ENCODE data around the gene MAGI1.
"Not testable (repeated sequence)": the region's sequence is repeated elsewhere in the genome, so short reads cannot be mapped to it uniquely, and the experiment has no call there.

MAGI1 gene

GRCh38 chr3:65560133-65560532 is 478.6 kb downstream of the MAGI1 start:
- no peak for DNase-seq (ENCODE audit: low read depth)

DNA sequence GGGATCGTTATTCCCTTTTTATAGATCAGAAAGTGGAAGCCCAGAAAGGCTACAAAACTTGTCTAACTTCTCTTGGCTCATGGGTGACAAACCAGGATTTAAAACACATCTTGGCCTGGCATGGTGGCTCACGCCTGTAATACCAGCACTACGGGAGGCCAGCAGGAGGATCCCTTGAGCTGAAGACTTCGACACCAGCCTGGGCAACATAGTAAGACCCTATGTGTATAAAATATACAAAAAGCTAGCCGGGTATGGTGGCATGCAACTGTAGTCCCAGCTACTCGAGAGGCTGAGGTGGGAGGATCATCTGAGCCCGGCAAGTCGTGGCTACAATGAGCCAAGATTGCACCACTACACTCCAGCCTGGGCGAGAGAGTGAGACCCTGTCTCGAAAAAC is 479.1 kb downstream of the MAGI1 start:
- DNase-seq (ENCODE audit: low read depth): no peak

GRCh38 chr3:65558826-65559225 is 479.9 kb downstream of the MAGI1 start:
- no peak for DNase-seq (ENCODE audit: low read depth)

- no peak for DNase-seq (ENCODE audit: low read depth)
Observed at GRCh38 chr3:65557899-65558564, 480.7 kb downstream of the MAGI1 start.

- no peak for DNase-seq (ENCODE audit: low read depth)
Observed at GRCh38 chr3:65556934-65557577, 481.7 kb downstream of the MAGI1 start.

- no peak for DNase-seq (ENCODE audit: low read depth)
Observed at GRCh38 chr3:65552434-65552833, 486.3 kb downstream of the MAGI1 start.

DNA sequence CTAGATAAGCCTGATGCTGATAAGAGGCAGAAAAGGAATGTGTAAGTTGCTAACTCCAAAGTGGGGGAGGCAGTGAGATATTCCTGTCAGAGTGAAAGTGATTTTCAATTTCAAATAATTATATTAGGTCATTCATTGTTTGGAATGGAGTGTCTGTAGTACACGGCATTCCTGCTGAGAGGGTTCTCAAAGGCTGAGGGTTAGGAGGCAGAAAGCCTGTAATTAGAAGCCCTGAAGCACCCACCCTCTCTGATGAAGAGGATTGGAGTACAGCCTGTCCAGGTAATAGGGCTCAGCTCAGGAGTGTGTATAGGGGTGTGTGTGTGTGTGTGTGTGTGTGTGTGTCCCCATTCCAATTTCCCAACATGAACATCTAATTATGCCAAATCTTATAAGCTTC is 486.8 kb downstream of the MAGI1 start:
- peak; percentile 32 for DNase-seq (ENCODE audit: low read depth)

DNA sequence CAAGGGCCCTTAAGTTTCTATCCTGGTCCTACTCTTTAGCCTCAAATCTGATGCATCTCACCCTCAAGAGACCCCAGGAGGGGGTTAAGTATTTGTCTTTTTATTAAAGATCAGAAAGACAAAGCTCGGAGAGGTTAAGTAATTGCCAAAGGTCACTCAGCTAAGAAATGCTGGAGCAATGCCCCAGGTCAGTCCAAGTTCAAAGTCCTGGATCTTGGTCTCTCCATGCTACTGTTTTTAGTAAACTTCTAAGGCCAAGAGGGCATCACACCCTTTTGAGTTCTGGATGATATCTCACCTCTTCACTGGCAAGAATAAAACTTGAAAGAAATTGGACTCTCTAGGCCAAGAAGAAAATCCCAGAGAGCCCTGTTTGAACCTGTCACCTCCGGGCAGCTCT is 488.6 kb downstream of the MAGI1 start:
- no peak for DNase-seq (ENCODE audit: low read depth)

DNA sequence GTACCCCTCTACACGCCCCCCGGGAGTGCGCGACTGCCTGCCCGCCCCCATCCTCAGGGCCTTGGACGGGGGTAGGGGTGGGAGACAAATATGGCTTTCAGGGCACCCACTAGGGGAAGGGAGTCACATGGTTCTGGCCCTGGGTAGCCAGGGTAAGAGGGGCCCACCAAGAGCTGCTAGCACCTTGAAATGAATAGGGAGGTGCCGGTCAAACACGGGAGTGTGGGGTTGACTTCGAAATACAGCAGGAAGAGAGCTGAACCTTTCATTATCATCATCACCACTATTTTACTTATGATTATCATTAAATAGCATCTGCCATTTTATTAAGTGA is 489.1 kb downstream of the MAGI1 start:
- no peak for DNase-seq (ENCODE audit: low read depth)

DNA sequence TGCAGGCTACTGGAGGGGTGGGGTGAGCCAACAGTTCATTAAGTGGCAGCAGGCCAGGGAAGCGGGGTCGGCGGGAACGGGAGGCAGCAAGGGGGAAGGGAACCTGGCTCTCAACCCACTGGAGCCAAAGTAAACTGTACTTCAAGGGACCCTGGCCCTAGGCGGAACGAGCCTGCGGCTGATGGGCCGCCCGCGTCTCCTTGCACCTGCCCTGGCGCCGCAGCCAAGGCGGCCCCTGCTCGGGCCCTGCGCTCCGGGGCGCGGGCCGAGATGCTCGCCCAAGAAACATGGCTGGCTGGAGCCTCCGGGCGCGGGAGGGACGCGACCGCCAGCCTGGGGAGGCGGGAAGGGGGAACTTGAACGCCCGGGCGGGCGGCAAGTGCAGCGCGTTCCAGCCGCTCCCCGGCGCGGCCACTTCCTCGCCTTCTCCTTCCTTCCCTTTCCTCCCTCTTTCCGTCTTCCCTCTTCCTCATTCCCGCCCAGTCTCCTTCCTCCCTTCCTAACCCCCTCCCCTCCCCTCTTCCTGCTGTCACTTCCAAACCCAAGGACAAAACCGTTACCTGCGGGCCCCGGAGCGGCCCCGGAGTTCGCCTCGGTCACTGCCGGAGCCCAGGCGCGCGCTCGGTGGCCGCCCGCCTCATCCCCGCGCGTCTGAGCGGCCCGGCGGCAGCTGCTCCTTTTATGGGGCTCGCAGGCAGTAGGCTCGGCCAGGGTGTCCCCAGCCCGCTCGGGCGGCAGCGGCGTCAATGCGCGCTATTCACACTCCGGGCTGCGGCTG is 489.7 kb downstream of the MAGI1 start:
- no peak for DNase-seq (ENCODE audit: low read depth)

- peak; percentile 58 for DNase-seq (ENCODE audit: low read depth)
Observed at GRCh38 chr3:65545429-65545828, 493.3 kb downstream of the MAGI1 start.

- DNase-seq (ENCODE audit: low read depth): not testable (repeated sequence)
Observed at GRCh38 chr3:65543391-65543790, 495.3 kb downstream of the MAGI1 start.

DNA sequence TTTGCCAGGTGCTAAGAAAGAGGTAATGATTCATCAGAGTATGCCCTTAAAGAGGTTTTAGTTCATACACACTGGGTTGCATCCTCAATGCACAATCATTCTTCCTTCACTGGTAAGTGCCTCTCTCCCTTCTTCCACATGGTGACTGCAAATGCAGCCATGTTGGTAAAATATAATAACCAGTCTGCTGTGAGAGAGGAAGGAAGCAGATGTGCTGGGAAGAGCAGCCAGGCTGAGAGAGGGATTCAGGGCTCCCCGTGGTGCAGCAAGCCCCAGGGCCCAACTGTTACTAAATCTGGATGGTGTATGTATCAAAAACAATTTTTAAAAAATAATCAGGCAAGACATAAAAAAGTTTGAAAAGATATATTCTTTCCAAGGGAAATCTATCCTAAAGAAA is 498.1 kb downstream of the MAGI1 start:
- DNase-seq (ENCODE audit: low read depth): no peak

GRCh38 chr3:65539616-65540015 is 499.1 kb downstream of the MAGI1 start:
- no peak for DNase-seq (ENCODE audit: low read depth)

GRCh38 chr3:65538101-65538500 is 500.6 kb downstream of the MAGI1 start:
- DNase-seq (ENCODE audit: low read depth): no peak

GRCh38 chr3:65537109-65537508 is 501.6 kb downstream of the MAGI1 start:
- no peak for DNase-seq (ENCODE audit: low read depth)

DNA sequence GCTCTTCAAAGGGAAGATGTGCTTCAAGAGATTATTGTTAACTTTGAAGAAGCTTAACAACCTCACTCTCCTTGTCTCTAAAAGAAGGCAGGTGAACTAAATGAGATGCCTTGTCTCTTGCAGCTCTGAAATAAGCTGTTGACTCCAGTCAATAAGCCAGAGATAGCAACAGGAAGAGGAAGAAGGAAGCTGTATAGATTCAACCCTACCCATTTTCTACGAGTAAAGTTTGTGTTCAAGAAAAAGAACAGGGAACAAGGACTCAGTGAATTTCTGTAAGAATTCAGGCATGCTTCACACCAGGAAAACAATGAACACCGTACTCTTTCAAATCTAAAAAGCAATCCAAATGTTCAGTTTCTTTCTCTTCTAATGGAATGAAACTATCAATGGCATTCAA is 503.5 kb downstream of the MAGI1 start:
- no peak for DNase-seq (ENCODE audit: low read depth)

DNA sequence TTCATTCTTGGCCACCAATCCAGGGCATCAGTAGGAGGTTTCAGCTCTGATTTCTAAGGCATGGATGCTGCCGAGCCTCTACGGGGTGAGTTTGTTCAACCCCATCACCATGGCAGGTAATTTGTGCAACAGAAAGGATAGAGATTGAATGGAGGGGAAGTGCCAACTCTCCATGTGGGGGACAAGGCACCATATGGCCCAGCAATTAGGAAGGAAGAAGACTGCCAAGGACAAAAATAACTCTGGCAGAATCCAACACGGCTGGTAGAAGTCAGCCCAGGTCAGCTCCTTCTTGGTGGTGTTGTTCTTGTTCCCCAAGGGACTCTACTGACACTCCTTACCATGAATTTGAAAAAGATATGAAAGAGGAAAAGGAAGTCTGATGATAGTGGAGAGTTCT is 503.9 kb downstream of the MAGI1 start:
- no peak for DNase-seq (ENCODE audit: low read depth)

- no peak for DNase-seq (ENCODE audit: low read depth)
Observed at GRCh38 chr3:65532749-65533148, 506.0 kb downstream of the MAGI1 start.

DNA sequence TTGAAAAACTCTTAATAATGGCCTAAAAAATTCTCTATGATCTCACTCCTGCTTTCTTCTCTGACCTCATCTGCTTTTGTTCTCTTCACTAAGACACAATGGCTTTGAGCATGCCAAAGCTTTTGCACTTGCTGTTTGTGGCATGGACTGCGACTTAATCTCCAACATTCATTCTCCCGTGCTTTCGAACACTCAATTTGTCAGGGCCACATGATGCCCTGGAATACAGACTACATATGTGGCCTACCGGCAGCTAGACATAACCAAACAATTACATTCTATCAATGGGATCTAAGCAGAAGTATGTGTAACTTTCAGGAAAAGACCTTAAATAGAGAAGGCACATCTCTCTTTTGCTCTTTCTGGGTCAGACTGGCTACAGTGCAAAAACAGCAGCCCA is 506.5 kb downstream of the MAGI1 start:
- no peak for DNase-seq (ENCODE audit: low read depth)

DNA sequence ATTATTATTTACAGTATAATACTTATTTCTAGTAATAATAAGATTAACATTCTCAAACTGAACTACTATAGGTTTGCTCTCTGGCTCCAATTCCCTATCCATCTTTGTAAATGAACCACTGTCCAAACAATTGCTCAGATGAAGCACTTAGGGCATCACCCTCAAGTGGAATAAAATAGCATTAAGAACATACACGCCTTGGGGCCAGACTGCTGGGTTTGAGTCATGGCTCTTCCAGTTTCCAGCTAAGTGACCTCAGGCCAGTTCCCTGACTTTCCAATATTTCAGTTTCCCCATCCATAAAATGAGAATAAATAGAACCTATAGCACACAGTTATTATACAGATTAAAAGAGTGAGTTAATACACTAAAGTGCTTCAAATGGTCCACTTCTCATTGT is 507.2 kb downstream of the MAGI1 start:
- DNase-seq (ENCODE audit: low read depth): no peak

DNA sequence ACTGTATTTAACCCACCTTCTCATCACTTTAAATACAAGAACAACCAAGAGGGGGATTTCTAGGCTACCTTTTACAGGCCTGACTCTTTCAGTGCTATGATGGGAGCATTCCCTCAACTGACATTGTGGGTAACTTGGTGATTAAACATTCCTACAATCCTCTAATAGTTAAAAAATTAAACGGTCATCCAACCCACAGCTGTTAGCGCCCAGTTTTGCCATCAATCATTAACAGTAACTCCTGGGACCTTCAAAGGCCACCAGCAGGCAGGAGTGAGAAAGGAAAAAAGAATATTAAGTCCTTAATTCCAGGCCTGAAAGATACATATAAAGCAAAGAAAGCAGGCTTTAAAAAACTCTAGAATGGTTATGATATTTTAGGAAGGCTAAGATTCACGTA is 512.1 kb downstream of the MAGI1 start:
- no peak for DNase-seq (ENCODE audit: low read depth)

DNA sequence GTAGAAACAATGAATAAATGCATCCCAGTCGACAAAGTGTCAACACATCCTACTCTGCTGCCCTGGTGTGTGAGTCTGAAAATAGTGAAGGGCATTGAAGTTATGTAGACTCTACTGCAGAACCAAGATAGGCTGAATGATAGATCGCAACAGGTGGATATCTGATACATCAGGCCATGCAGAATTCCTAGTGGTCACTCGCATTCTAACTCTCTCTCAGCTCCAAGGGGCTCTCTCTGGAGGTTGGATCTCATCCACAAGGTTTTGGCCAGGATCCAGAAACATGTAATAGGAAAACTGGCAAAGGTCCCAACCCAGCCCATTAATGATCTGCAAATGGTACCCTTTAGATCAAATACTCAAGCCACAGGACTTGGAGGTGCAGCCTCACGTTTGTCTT is 514.1 kb downstream of the MAGI1 start:
- DNase-seq (ENCODE audit: low read depth): no peak

DNA sequence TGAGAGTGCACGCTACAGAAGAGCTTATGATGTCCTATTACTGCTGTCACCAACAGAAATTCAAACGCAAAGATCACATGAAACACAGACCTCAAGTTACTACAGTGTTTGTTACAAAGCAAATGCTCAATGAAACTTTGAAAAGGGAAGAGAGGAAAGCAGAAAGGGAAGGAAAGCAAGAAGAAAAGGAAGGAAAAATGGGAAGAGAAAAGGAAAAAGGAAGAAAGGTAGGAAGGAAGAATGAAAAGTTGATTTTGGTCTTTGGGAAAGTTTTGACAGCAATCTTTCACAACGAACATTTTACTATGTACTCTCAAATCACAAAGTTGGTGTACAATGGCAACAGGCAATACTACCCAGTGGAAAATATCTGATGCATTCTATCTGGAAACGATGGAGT is 514.8 kb downstream of the MAGI1 start:
- no peak for DNase-seq (ENCODE audit: low read depth)
